A673 (cell line): ENCODE data around the gene PERP. TPM values are rescaled to one million over a fixed set of nuclear protein-coding genes. Genes with fewer than 3 reads are reported as not detected.

Source experiments
- BruUV-seq: library from RNA; stranded (reverse); fragments of 400-500 nt; replicated peaks from 2 replicates; lab custom pipeline; 2021; lab: Mats Ljungman, UMichigan
- CTCF ChIA-PET: fragments of 300-600 bp; sonication (Branson Sonifier 250); formaldehyde crosslinking; loops from one replicate; lab custom pipeline; 2022; ENCODE audit warnings: antibody characterized with exemption; lab: Charles Lee
- POLR2A ChIA-PET: fragments of 300-600 bp; sonication (Branson Sonifier 250); formaldehyde crosslinking; loops from one replicate; lab custom pipeline; 2022; ENCODE audit warnings: antibody characterized with exemption; ENCODE audit not compliant: low non-redundant PET; lab: Charles Lee
- DNase-seq: peaks from one replicate; pipeline ENCODE4 v3.0.0-alpha.2; 2015; ENCODE audit warnings: low spot score
- H3K27ac ChIP-seq: fragments of 200-600 bp; sonication (generic); 2 replicates; pipeline ENCODE4 v1.5.1; 2016; ENCODE audit warnings: mixed run types, low read depth, mild to moderate bottlenecking, mixed read lengths, antibody characterized with exemption, low read length; ENCODE audit not compliant: poor library complexity, severe bottlenecking
- H3K27me3 ChIP-seq: fragments of 200-600 bp; sonication (generic); replicated peaks from 2 replicates; pipeline ENCODE4 v1.6.1; 2017; ENCODE audit warnings: mixed run types, low read depth, mild to moderate bottlenecking, mixed read lengths, antibody characterized with exemption, low read length; ENCODE audit not compliant: insufficient read depth, poor library complexity
- H3K36me3 ChIP-seq: fragments of 200-600 bp; sonication (generic); 2 replicates; pipeline ENCODE4 v1.6.1; 2016; ENCODE audit warnings: mixed run types, mild to moderate bottlenecking, mixed read lengths, antibody characterized with exemption, low read length; ENCODE audit not compliant: insufficient read depth, poor library complexity, severe bottlenecking
- H3K4me1 ChIP-seq: fragments of 200-600 bp; sonication (generic); 2 replicates; pipeline ENCODE4 v1.6.1; 2017; ENCODE audit warnings: mixed run types, mild to moderate bottlenecking, mixed read lengths, antibody characterized with exemption, low read length; ENCODE audit not compliant: insufficient read depth, poor library complexity, severe bottlenecking
- H3K4me3 ChIP-seq: fragments of 200-600 bp; sonication (generic); 2 replicates; pipeline ENCODE4 v1.5.1; 2016; ENCODE audit warnings: low read depth, mixed run types, mild to moderate bottlenecking, mixed read lengths, low read length; ENCODE audit not compliant: poor library complexity, severe bottlenecking
- H3K9me3 ChIP-seq: fragments of 200-600 bp; sonication (generic); 2 replicates; pipeline ENCODE4 v1.6.1; 2016; ENCODE audit warnings: mixed run types, low read depth, mild to moderate bottlenecking, mixed read lengths, antibody characterized with exemption, low read length; ENCODE audit not compliant: poor library complexity, severe bottlenecking
- EZH2 ChIP-seq: fragments of 200-600 bp; sonication (generic); IDR thresholded peaks from 2 replicates; pipeline ENCODE4 v1.6.1; 2017; ENCODE audit warnings: borderline replicate concordance, low read depth, mild to moderate bottlenecking, mixed read lengths, antibody characterized with exemption, low read length; ENCODE audit not compliant: poor library complexity, severe bottlenecking
- intact Hi-C: fragments of 100-400 bp; cut with micrococcal nuclease; formaldehyde crosslinking; loops from one replicate; pipeline ENCODE4 v1.10.0; 2022; ENCODE audit not compliant: unreplicated experiment
- total RNA-seq: library from RNA; stranded (reverse); gene quantifications from 2 replicates; pipeline ENCODE4 v1.2.3, GENCODE V29; 2021
- TF ChIP-seq, protein P1 (sequence below): fragments of 300-800, 200-600 bp; sonication (generic); conservative IDR thresholded peaks from 2 replicates; pipeline ENCODE4 v1.5.1; 2017; ENCODE audit warnings: low read depth, mild to moderate bottlenecking, antibody characterized with exemption, low read length, moderate library complexity, mixed read lengths

The PERP gene
- total RNA-seq, 1 experiment from 2014 or later: 0.71 TPM

DNA sequence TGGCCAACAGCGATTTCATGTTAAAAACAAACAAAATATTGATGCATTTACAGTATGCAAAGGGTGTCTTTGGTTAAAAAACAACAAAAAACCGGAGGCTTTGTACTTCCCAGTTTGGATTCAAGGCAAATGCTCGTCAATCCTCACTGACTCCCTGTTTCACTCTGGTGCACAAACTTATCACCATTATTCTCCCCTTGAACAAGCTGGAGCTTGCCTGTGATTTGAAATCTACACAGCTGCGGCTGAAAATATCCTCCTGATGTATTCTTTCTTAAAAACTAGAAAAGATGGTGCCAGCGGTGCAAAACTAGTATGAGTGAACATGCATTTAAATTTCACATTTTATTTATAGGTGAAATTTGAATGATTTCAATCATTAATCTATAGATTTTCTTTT is 3.3 kb downstream of the PERP start:
- CTCF ChIA-PET: no interaction called here
- no TSS peak for BruUV-seq
- POLR2A ChIA-PET: no interaction called here

DNA sequence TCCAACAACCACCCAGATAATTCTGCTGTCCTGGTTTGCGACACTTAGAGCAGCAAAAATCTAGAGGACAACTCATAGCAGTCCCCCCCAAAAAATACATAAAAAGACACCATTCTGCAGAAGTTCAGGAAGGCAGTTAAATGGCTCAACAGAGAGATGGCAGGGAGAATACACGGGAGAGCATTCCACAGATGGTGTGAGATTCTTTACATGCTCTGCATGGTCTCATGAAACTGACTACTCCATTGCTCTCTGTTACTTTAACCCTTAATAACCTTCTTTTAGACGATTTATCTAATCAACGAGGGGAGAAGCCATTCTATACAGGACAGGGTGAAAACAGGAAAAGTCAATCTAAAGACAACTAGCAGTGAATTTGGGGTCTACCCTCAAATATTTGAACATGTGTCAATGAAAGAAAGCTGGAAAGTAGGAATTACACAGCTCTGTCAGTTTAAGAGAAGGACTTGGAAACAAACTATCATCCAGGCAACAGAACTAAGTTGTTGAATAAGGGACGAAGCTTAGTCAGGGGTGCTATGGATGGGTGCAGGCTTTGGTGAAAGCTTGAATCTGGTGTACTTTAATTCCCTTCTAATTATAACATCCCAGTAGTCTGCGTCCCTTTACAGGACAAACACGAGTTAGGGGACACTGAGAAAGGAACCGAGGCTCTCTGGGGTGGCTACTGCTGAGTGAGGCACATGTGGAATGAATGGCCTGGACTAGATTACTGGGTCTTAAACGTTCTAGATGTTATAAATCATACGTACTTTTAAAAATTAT is 5.1 kb downstream of the PERP start:
- Histone ChIP-seq H3K27ac (no peak overlapping the region), H3K27me3 (peaks cover 42% of the 10 kb centered on the region), H3K4me3 (no peak overlapping the region), H3K9me3 (no peaks in the 10 kb centered on the region), H3K4me1 (no peaks in the 10 kb centered on the region), H3K36me3 (no peaks in the 10 kb centered on the region)
- CTCF ChIA-PET: no interaction called here
- no peak for DNase-seq
- POLR2A ChIA-PET: no interaction called here
- TF ChIP-seq, protein P1, sequence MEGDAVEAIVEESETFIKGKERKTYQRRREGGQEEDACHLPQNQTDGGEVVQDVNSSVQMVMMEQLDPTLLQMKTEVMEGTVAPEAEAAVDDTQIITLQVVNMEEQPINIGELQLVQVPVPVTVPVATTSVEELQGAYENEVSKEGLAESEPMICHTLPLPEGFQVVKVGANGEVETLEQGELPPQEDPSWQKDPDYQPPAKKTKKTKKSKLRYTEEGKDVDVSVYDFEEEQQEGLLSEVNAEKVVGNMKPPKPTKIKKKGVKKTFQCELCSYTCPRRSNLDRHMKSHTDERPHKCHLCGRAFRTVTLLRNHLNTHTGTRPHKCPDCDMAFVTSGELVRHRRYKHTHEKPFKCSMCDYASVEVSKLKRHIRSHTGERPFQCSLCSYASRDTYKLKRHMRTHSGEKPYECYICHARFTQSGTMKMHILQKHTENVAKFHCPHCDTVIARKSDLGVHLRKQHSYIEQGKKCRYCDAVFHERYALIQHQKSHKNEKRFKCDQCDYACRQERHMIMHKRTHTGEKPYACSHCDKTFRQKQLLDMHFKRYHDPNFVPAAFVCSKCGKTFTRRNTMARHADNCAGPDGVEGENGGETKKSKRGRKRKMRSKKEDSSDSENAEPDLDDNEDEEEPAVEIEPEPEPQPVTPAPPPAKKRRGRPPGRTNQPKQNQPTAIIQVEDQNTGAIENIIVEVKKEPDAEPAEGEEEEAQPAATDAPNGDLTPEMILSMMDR: no peak
- no peak for TF ChIP-seq EZH2
- intact Hi-C loops: no loop called here
- BruUV-seq: no TSS peak

More for the DNA sequence above, 3.3 kb downstream of the PERP start:
- Histone ChIP-seq H3K27ac (no peak overlapping the region), H3K36me3 (no peaks in the 10 kb centered on the region), H3K4me1 (no peaks in the 10 kb centered on the region), H3K9me3 (no peaks in the 10 kb centered on the region), H3K27me3 (peaks cover 59% of the 10 kb centered on the region), H3K4me3 (no peak overlapping the region)
- intact Hi-C loops: no loop called here
- TF ChIP-seq, protein P1: no peak
- no peak for TF ChIP-seq EZH2
- no peak for DNase-seq

DNA sequence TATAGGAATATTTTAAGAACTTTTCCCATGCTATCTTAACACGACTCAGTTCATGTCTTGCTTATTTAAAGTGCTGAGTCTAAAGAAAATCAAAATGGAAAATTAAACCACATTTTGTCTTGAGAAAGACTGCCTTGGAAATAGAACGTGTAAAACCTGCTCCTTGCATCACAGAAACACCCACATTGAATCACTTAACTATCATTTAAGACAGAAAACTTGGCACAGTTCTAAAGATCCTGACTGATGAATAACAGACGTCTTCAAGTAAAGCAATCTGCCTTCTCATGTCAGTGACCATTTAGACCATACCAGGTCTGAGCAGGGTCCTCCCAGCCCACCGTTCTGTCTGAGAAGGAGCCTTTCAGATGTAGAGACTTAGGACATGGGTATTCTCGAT is 7.4 kb downstream of the PERP start:
- Histone ChIP-seq H3K27me3 (peaks cover 19% of the 10 kb centered on the region), H3K9me3 (no peaks in the 10 kb centered on the region), H3K27ac (no peak overlapping the region), H3K36me3 (no peaks in the 10 kb centered on the region), H3K4me1 (no peaks in the 10 kb centered on the region), H3K4me3 (no peak overlapping the region)
- DNase-seq: no peak
- CTCF ChIA-PET: no interaction called here
- TF ChIP-seq EZH2: no peak
- TF ChIP-seq, protein P1: no peak
- BruUV-seq: no TSS peak
- POLR2A ChIA-PET: no interaction called here
- intact Hi-C loops: no loop called here
